Spleen (tissue), 11 donors: ENCODE measurements around the gene SPA17. TPM values are rescaled to one million over a fixed set of nuclear protein-coding genes. Genes with fewer than 3 reads are reported as not detected.

ENCODE experiments used
- DNase-seq: peaks from one replicate; pipeline ENCODE4 v3.0.0-alpha.2; 2020
- H3K27ac ChIP-seq, 8 donors: fragments of 200-600 bp; sonication (generic) in 7 of 8; 1 replicate in 4 of 8; 2 replicates in 4 of 8; pipeline versions ENCODE4 v1.5.0 to v1.8.0; 2016 to 2021; ENCODE audit warnings: inconsistent platforms in 4 of 8, mild to moderate bottlenecking in 4 of 8, moderate library complexity in 1 of 8
- H3K27me3 ChIP-seq, 7 donors: fragments of 200-600 bp; sonication (generic) in 6 of 7; replicated peaks in 1 of 7; 1 replicate in 4 of 7; 2 replicates in 3 of 7; pipeline versions ENCODE4 v1.5.0 to v1.8.0; 2016 to 2021; ENCODE audit warnings: inconsistent platforms in 3 of 7, mild to moderate bottlenecking in 1 of 7
- H3K36me3 ChIP-seq, 6 donors: fragments of 200-600 bp; sonication (generic) in 5 of 6; 1 replicate in 4 of 6; 2 replicates in 2 of 6; pipeline versions ENCODE4 v1.5.0 to v1.8.0; 2016 to 2021; ENCODE audit warnings: inconsistent platforms in 2 of 6
- H3K4me1 ChIP-seq, 6 donors: fragments of 200-600 bp; sonication (generic) in 5 of 6; 1 replicate in 3 of 6; 2 replicates in 3 of 6; pipeline versions ENCODE4 v1.5.0 to v1.8.0; 2016 to 2021; ENCODE audit warnings: inconsistent platforms in 3 of 6
- H3K4me3 ChIP-seq, 8 donors: fragments of 200-600 bp; sonication (generic) in 7 of 8; 1 replicate in 4 of 8; 2 replicates in 4 of 8; pipeline versions ENCODE4 v1.5.0 to v1.8.0; 2016 to 2021; ENCODE audit warnings: inconsistent platforms in 4 of 8, mild to moderate bottlenecking in 4 of 8, moderate library complexity in 2 of 8
- H3K9me3 ChIP-seq, 8 donors: fragments of 200-600 bp; sonication (generic) in 7 of 8; 1 replicate in 4 of 8; 2 replicates in 4 of 8; pipeline versions ENCODE4 v1.5.0 to v1.8.0; 2016 to 2021; ENCODE audit warnings: inconsistent platforms in 4 of 8
- CTCF ChIP-seq, 11 experiments: fragments of 200-600 bp in 7 of 11; fragments of 450-650 bp in 4 of 11; sonication (generic) in 4 of 11; IDR thresholded peaks in 8 of 11; conservative IDR thresholded peaks in 3 of 11; 1 replicate in 7 of 11; 2 replicates in 4 of 11; pipeline versions ENCODE4 v1.4.0 to v1.8.0; 2016 to 2021; ENCODE audit warnings: antibody characterized with exemption in 11 of 11, inconsistent platforms in 4 of 11, mild to moderate bottlenecking in 1 of 11
- POLR2A ChIP-seq, 3 donors: fragments of 450-650 bp; IDR thresholded peaks; one replicate each; pipeline ENCODE4 v1.5.1; 2017; ENCODE audit warnings: antibody characterized with exemption in 3 of 3, mild to moderate bottlenecking in 1 of 3
- POLR2AphosphoS5 ChIP-seq, 3 donors: sonication (generic); formaldehyde crosslinking; IDR thresholded peaks; one replicate each; pipeline ENCODE4 v1.5.1; 2017; ENCODE audit warnings: antibody characterized with exemption in 3 of 3
- WGBS, 5 donors: extraction: QIAGEN DNeasy Blood & Tissue Kit in 3 of 5; methylation state at CpG; one replicate each; pipeline versions ENCODE4 v1.1.5 to v1.1.7; 2013 to 2018; 5-methylcytosine and 5-hydroxymethylcytosine counted together
- intact Hi-C: fragments of 100-400 bp; cut with DNase I; formaldehyde crosslinking; loops from one replicate; pipeline ENCODE4 v1.15.0; 2023; ENCODE audit warnings: low total_unique reads
- polyA plus RNA-seq, 3 donors: library from polyadenylated mRNA; stranded (reverse); fragments of 200-250 nt; gene quantifications; one replicate each; pipeline ENCODE4 v1.2.1, GENCODE V29; 2013
- total RNA-seq, 7 donors: library from RNA; depleted of rRNA in 3 of 7; stranded (reverse); fragments of >200 nt in 3 of 7; fragmentation: NEBNext Ultra II Directional in 4 of 7; extraction: Animal tissue kit (Norgen Biotek cat#: 25700) in 4 of 7; gene quantifications; one replicate each; pipeline versions ENCODE4 v1.1.0 to v1.2.1, GENCODE V29; 2016 to 2021
- donor health status: healthy with polysubstance abuse.
- donor health status: DM: no; HTN: no; CAD: no; lungs with moderate emphysema.
- donor health status: DM: no; HTN: no; CAD: no.
- donor health status: Bipolar disorder and iron deficiency.
- donor health status: healthy.
- donor health status: DM: no; HTN: no; CAD: no.
- donor health status: DM: yes; HTN: yes; CAD: no.

SPA17 gene
- total and polyA plus RNA-seq, 10 donors, result 0.34 to 4.8 (median 1.9) TPM

- no peaks in the 10 kb centered on the region for H3K36me3 ChIP-seq
- TF ChIP-seq CTCF (IDR thresholded peaks at IDR 0.05 in 8 of 11, conservative IDR thresholded peaks at IDR 0.05 in 3 of 11) (no peak), POLR2AphosphoS5 (IDR thresholded peaks at IDR 0.05) (no peak), POLR2A (IDR thresholded peaks at IDR 0.05) (no peak)
- H3K4me1 ChIP-seq, result peaks cover 15 to 59% (median 37%) of the 10 kb centered on the region in 6 donors
- H3K9me3 ChIP-seq, result no peaks in the 10 kb centered on the region
- 75 to 94% (median 86%) methylated on average over 2 of the region's 2 CpGs for WGBS, 5 donors
- intact Hi-C loops, result no loop called here
- DNase-seq, result no peak
- H3K4me3 ChIP-seq, result no peak overlapping the region
- no peak overlapping the region for H3K27ac ChIP-seq
- peaks cover 0 to 36% (median 0%) of the 10 kb centered on the region in 7 donors for H3K27me3 ChIP-seq
Measured at GRCh38 chr11:124742555-124742954, 68.9 kb downstream of the SPA17 start.

- H3K4me1 ChIP-seq, result peaks cover 15 to 64% (median 42%) of the 10 kb centered on the region in 6 donors
- H3K4me3 ChIP-seq, result no peak overlapping the region
- peak; percentile 73 for DNase-seq
- TF ChIP-seq POLR2AphosphoS5 (IDR thresholded peaks at IDR 0.05), result no peak
- no peak for TF ChIP-seq POLR2A (IDR thresholded peaks at IDR 0.05)
- TF ChIP-seq CTCF (IDR thresholded peaks at IDR 0.05 in 8 of 11, conservative IDR thresholded peaks at IDR 0.05 in 3 of 11), result no peak
- no peaks in the 10 kb centered on the region for H3K36me3 ChIP-seq
- no peak overlapping the region for H3K27ac ChIP-seq
- 88 to 95% (median 90%) methylated on average over 6 of the region's 6 CpGs for WGBS, 5 donors
- intact Hi-C loops, result no loop called here
- H3K9me3 ChIP-seq, result no peaks in the 10 kb centered on the region
- H3K27me3 ChIP-seq, result peaks cover 0 to 36% (median 0%) of the 10 kb centered on the region in 7 donors
Measured at GRCh38 chr11:124743050-124743449, 69.3 kb downstream of the SPA17 start.

- DNase-seq, result peak; percentile 81
- H3K27me3 ChIP-seq, result peaks cover 0 to 21% (median 0%) of the 10 kb centered on the region in 7 donors
- peak overlapping the region in 4 of 8 donors; percentile 58 to 80 (median 65) for H3K4me3 ChIP-seq
- WGBS, 5 donors, result 79 to 86% (median 84%) methylated on average over 41 to 44 of the region's 44 CpGs
- H3K27ac ChIP-seq, result peak overlapping the region in 1 of 8 donors; percentile 87
- H3K9me3 ChIP-seq, result no peaks in the 10 kb centered on the region
- H3K36me3 ChIP-seq, result no peaks in the 10 kb centered on the region
- no peak for TF ChIP-seq CTCF (IDR thresholded peaks at IDR 0.05 in 8 of 11, conservative IDR thresholded peaks at IDR 0.05 in 3 of 11)
- TF ChIP-seq POLR2AphosphoS5 (IDR thresholded peaks at IDR 0.05), result no peak
- TF ChIP-seq POLR2A (IDR thresholded peaks at IDR 0.05), result no peak
- H3K4me1 ChIP-seq, result peaks cover 6 to 71% (median 52%) of the 10 kb centered on the region in 6 donors
- intact Hi-C loops, result no loop called here
Measured at GRCh38 chr11:124745270-124745834, 71.6 kb downstream of the SPA17 start.

- Histone ChIP-seq H3K27ac (peak overlapping the region; percentile 70 to 91 (median 84)), H3K36me3 (no peaks in the 10 kb centered on the region), H3K4me1 (peaks cover 0 to 64% (median 46%) of the 10 kb centered on the region in 6 donors), H3K9me3 (no peaks in the 10 kb centered on the region), H3K4me3 (peak overlapping the region; percentile 52 to 80 (median 60)), H3K27me3 (peaks cover 0 to 15% (median 0%) of the 10 kb centered on the region in 7 donors)
- no peak for TF ChIP-seq POLR2A (IDR thresholded peaks at IDR 0.05)
- no peak for TF ChIP-seq POLR2AphosphoS5 (IDR thresholded peaks at IDR 0.05)
- peak in 1 of 11 experiments; percentile 23 for TF ChIP-seq CTCF (IDR thresholded peaks at IDR 0.05 in 8 of 11, conservative IDR thresholded peaks at IDR 0.05 in 3 of 11)
- DNase-seq, result peak; percentile 89
- intact Hi-C loops, result no loop called here
- 11 to 16% (median 14%) methylated on average over 28 to 41 of the region's 41 CpGs for WGBS, 5 donors
Measured at GRCh38 chr11:124745835-124746620, 72.3 kb downstream of the SPA17 start.
